ENCODE data around the gene HOGA1. TPM values are rescaled to one million over a fixed set of nuclear protein-coding genes. Genes with fewer than 3 reads are reported as not detected.

HOGA1 gene
- total and polyA plus RNA-seq, 2 experiments from 2014 or later: 0.15 TPM; not detected in 1

DNA sequence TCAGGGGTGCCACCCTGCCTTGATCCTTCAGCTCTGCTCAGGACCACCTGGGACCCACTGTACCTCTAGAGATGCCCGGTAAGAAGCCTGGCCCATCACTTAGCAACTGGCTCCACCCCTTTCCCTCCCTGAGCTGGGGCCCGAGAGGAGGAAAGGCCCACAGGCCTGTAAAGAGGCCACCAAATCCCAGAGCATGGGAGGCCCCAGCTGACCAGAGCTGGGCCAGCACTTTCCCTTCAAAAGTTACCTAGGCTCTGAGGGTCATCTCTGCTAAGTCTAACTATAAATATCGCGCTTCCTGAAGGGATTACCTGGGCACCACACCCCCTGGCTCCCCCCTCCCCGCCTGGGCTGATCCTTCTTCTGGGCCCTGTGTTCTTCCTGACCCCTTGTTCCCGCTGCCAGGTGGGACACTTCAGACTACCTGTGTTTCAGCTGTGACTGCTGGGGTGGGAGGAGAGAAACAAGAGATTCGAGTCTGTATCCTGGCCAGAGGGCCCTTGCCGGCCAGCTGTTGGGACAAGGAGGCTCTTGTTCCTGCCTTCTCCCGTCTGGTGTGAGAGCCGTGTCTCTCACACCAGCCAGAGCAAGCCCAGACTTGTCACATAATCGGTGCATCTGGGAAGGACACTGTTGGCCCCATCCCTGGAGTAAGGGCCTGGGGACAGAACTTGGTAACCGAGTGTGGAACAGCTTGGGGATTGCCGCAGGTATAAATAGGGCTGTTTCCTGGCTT is 34.4 kb upstream of the HOGA1 start (continued):
- TF ChIP-seq, protein P1, sequence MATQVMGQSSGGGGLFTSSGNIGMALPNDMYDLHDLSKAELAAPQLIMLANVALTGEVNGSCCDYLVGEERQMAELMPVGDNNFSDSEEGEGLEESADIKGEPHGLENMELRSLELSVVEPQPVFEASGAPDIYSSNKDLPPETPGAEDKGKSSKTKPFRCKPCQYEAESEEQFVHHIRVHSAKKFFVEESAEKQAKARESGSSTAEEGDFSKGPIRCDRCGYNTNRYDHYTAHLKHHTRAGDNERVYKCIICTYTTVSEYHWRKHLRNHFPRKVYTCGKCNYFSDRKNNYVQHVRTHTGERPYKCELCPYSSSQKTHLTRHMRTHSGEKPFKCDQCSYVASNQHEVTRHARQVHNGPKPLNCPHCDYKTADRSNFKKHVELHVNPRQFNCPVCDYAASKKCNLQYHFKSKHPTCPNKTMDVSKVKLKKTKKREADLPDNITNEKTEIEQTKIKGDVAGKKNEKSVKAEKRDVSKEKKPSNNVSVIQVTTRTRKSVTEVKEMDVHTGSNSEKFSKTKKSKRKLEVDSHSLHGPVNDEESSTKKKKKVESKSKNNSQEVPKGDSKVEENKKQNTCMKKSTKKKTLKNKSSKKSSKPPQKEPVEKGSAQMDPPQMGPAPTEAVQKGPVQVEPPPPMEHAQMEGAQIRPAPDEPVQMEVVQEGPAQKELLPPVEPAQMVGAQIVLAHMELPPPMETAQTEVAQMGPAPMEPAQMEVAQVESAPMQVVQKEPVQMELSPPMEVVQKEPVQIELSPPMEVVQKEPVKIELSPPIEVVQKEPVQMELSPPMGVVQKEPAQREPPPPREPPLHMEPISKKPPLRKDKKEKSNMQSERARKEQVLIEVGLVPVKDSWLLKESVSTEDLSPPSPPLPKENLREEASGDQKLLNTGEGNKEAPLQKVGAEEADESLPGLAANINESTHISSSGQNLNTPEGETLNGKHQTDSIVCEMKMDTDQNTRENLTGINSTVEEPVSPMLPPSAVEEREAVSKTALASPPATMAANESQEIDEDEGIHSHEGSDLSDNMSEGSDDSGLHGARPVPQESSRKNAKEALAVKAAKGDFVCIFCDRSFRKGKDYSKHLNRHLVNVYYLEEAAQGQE (IDR thresholded peaks at IDR 0.05; ENCODE audit: unreplicated experiment): no peak
- TF ChIP-seq EZH2phosphoT487 (IDR thresholded peaks at IDR 0.05; ENCODE audit: unreplicated experiment): no peak
- TF ChIP-seq STAT1 (IDR thresholded peaks at IDR 0.05; ENCODE audit: unreplicated experiment): no peak
- no peak for TF ChIP-seq NANOG (IDR thresholded peaks at IDR 0.05; ENCODE audit: borderline replicate concordance)
- no peak for TF ChIP-seq ZNF331 (CRISPR knock-in tag; IDR thresholded peaks at IDR 0.05; ENCODE audit: low read depth)
- no peak for TF ChIP-seq CREB1 (CRISPR knock-in tag; IDR thresholded peaks at IDR 0.05; ENCODE audit: low read depth)
- no peak for TF ChIP-seq ZNF114 (CRISPR knock-in tag; IDR thresholded peaks at IDR 0.05)
- TF ChIP-seq, protein P2, sequence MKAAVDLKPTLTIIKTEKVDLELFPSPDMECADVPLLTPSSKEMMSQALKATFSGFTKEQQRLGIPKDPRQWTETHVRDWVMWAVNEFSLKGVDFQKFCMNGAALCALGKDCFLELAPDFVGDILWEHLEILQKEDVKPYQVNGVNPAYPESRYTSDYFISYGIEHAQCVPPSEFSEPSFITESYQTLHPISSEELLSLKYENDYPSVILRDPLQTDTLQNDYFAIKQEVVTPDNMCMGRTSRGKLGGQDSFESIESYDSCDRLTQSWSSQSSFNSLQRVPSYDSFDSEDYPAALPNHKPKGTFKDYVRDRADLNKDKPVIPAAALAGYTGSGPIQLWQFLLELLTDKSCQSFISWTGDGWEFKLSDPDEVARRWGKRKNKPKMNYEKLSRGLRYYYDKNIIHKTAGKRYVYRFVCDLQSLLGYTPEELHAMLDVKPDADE (IDR thresholded peaks at IDR 0.05): no peak
- TF ChIP-seq, protein P3, sequence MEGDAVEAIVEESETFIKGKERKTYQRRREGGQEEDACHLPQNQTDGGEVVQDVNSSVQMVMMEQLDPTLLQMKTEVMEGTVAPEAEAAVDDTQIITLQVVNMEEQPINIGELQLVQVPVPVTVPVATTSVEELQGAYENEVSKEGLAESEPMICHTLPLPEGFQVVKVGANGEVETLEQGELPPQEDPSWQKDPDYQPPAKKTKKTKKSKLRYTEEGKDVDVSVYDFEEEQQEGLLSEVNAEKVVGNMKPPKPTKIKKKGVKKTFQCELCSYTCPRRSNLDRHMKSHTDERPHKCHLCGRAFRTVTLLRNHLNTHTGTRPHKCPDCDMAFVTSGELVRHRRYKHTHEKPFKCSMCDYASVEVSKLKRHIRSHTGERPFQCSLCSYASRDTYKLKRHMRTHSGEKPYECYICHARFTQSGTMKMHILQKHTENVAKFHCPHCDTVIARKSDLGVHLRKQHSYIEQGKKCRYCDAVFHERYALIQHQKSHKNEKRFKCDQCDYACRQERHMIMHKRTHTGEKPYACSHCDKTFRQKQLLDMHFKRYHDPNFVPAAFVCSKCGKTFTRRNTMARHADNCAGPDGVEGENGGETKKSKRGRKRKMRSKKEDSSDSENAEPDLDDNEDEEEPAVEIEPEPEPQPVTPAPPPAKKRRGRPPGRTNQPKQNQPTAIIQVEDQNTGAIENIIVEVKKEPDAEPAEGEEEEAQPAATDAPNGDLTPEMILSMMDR (conservative IDR thresholded peaks at IDR 0.05; ENCODE audit: low read depth in 2 of 2): no peak

DNA sequence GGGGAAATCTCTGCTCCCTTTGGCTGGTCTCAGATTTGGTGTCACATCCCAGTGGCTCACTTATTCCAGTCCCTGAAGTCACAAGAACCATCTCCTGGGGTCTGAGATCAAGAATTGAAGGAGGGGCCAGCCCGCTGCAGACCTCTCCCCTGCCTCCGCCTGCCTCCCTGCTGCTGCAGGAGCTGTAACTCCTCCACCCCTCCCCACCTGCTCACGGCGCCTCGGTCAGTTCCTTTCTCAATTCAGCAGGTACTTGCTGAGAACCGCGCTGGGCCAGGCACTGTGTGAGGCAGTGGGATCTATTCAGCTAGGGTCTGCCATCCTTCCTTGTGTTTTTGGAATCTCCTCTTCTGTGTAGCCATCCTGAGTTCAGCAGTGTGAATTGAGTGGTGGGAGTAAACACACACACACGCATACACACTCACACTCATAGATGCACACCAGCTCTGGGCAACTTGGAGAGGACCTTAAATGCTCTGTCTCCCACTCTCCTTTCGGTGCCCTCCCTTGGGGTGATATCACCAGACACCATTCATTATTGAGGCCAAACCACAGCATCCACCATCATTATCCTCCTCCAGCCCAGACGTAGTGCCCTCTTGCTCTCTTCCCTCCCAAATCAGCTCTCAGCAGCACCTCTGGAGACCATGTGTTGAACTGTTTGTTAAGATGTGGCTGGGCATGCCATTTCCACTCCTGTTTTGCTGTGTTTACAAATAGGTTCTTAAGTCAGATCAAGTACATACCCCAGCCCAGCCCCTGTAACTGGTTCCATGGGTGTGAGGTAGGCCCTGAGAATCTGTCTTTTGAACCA is 33.6 kb upstream of the HOGA1 start:
- peak overlapping the region; percentile 10; the same call in 1 of the 3 replicates for H3K4me3 Mint-ChIP-seq
- DNase-seq (ENCODE audit: low spot score): peak; percentile 67
- TF ChIP-seq STAT1 (IDR thresholded peaks at IDR 0.05; ENCODE audit: unreplicated experiment): no peak
- TF ChIP-seq, protein P1 (IDR thresholded peaks at IDR 0.05; ENCODE audit: unreplicated experiment): no peak
- no peak for TF ChIP-seq NANOG (IDR thresholded peaks at IDR 0.05; ENCODE audit: borderline replicate concordance)
- TF ChIP-seq CREB1 (CRISPR knock-in tag; IDR thresholded peaks at IDR 0.05; ENCODE audit: low read depth): no peak
- TF ChIP-seq POLR2AphosphoS5 (IDR thresholded peaks at IDR 0.05; ENCODE audit: low read depth): no peak
- TF ChIP-seq, protein P2 (IDR thresholded peaks at IDR 0.05): no peak

More for the DNA sequence above, 33.6 kb upstream of the HOGA1 start:
- H3K36me3 ChIP-seq (ENCODE audit: insufficient read depth): no peaks in the 10 kb centered on the region
- Mint-ChIP-seq H3K27me3 (ENCODE audit: insufficient read depth, low read depth, poor library complexity) (peaks cover 8% of the 10 kb centered on the region), H3K4me1 (peaks cover 30% of the 10 kb centered on the region), H3K27ac (peak overlapping the region; percentile 14), H3K36me3 (ENCODE audit: low read depth) (peaks cover 7% of the 10 kb centered on the region; the same call in 2 of the 3 replicates), H3K9me3 (peaks cover 11% of the 10 kb centered on the region)
- peaks cover 2% of the 10 kb centered on the region for H3K79me2 ChIP-seq (replicated peaks; ENCODE audit: insufficient read depth)
- peak overlapping the region; percentile 87 for H3K27ac ChIP-seq (ENCODE audit: low read depth)
- H3K4me1 ChIP-seq (ENCODE audit: insufficient read depth): peaks cover 24% of the 10 kb centered on the region
- H3K4me2 ChIP-seq: peak overlapping the region; percentile 70
- no peaks in the 10 kb centered on the region for H3K9me2 ChIP-seq (ENCODE audit: insufficient read depth)
- peak; percentile 64 for ATAC-seq
- no peak overlapping the region for H2AFZ ChIP-seq
- H3F3A ChIP-seq (replicated peaks; ENCODE audit: low read depth): 0 out of 2 replicates have a peak, but pooled peaks cover 6% of the 10 kb centered on the region
- no peaks in the 10 kb centered on the region for H4K20me1 ChIP-seq (replicated peaks; ENCODE audit: insufficient read depth)
- no peak overlapping the region for H3K4me3 ChIP-seq
- H3K27me3 ChIP-seq (ENCODE audit: insufficient read depth): no peaks in the 10 kb centered on the region

All from GM23338 (cell line).